ENCODE measurements around the gene PLAGL2. TPM values are rescaled to one million over a fixed set of nuclear protein-coding genes. Genes with fewer than 3 reads are reported as not detected.
A peak's percentile ranks its signal among the peaks of the same experiment; 100 is the strongest.
"Not testable (repeated sequence)": the region's sequence is repeated elsewhere in the genome, so short reads cannot be mapped to it uniquely, and the experiment has no call there.

PLAGL2 gene
- total RNA-seq, 1 donor from 2014 or later = 59.3 TPM

- Mint-ChIP-seq H3K4me3 (ENCODE audit: low read depth) (no peak overlapping the region), H3K27ac (peak overlapping the region; percentile 63), H3K27me3 (no peaks in the 10 kb centered on the region), H3K9me3 (ENCODE audit: low read depth) (no peaks in the 10 kb centered on the region), H3K4me1 (ENCODE audit: low read depth) (peaks cover 38% of the 10 kb centered on the region), H3K36me3 (ENCODE audit: insufficient read depth) (peaks cover 20% of the 10 kb centered on the region)
- DNase-seq (ENCODE audit: low spot score, unreplicated experiment) = no peak
- no peak for TF ChIP-seq CTCF (IDR thresholded peaks at IDR 0.05; ENCODE audit: unreplicated experiment)
These were observed 5.6 kb downstream of the PLAGL2 start for GRCh38 chr20:32201977-32202363.

- Mint-ChIP-seq H3K27ac (no peak overlapping the region), H3K27me3 (no peaks in the 10 kb centered on the region), H3K36me3 (ENCODE audit: insufficient read depth) (peaks cover 21% of the 10 kb centered on the region), H3K9me3 (ENCODE audit: low read depth) (no peaks in the 10 kb centered on the region), H3K4me1 (ENCODE audit: low read depth) (peaks cover 33% of the 10 kb centered on the region), H3K4me3 (ENCODE audit: low read depth) (no peak overlapping the region)
- DNase-seq (ENCODE audit: low spot score, unreplicated experiment) = no peak
- TF ChIP-seq CTCF (IDR thresholded peaks at IDR 0.05; ENCODE audit: unreplicated experiment) = no peak
These were observed 6.1 kb downstream of the PLAGL2 start for GRCh38 chr20:32201296-32201976.

- H3K36me3 Mint-ChIP-seq (ENCODE audit: insufficient read depth) = peaks cover 38% of the 10 kb centered on the region
These were observed 8.5 kb downstream of the PLAGL2 start for GRCh38 chr20:32199006-32199405.

GRCh38 chr20:32197136-32197535, 10.4 kb downstream of the PLAGL2 start:
- Mint-ChIP-seq H3K4me1 (ENCODE audit: low read depth) (peaks cover 10% of the 10 kb centered on the region), H3K36me3 (ENCODE audit: insufficient read depth) (peaks cover 39% of the 10 kb centered on the region)
- not testable (repeated sequence) for H3K4me3 Mint-ChIP-seq (ENCODE audit: low read depth); H3K27ac Mint-ChIP-seq; DNase-seq (ENCODE audit: low spot score, unreplicated experiment); H3K27me3 Mint-ChIP-seq; H3K9me3 Mint-ChIP-seq (ENCODE audit: low read depth)

More at GRCh38 chr20:32199006-32199405, 8.5 kb downstream of the PLAGL2 start:
- peaks cover 12% of the 10 kb centered on the region for H3K4me1 Mint-ChIP-seq (ENCODE audit: low read depth)
- no peak for DNase-seq (ENCODE audit: low spot score, unreplicated experiment)
- no peak for TF ChIP-seq CTCF (IDR thresholded peaks at IDR 0.05; ENCODE audit: unreplicated experiment)
- no peaks in the 10 kb centered on the region for H3K27me3 Mint-ChIP-seq
- H3K9me3 Mint-ChIP-seq (ENCODE audit: low read depth) = no peaks in the 10 kb centered on the region
- peak overlapping the region; percentile 26 for H3K27ac Mint-ChIP-seq
- H3K4me3 Mint-ChIP-seq (ENCODE audit: low read depth) = no peak overlapping the region

- not testable (repeated sequence) for H3K4me3 Mint-ChIP-seq (ENCODE audit: low read depth); H3K27ac Mint-ChIP-seq
These were observed 10.9 kb downstream of the PLAGL2 start for GRCh38 chr20:32196613-32197012.

GRCh38 chr20:32195581-32195980, 12.0 kb downstream of the PLAGL2 start:
- Mint-ChIP-seq H3K4me1 (ENCODE audit: low read depth) (peaks cover 13% of the 10 kb centered on the region), H3K9me3 (ENCODE audit: low read depth) (no peaks in the 10 kb centered on the region), H3K27me3 (no peaks in the 10 kb centered on the region), H3K36me3 (ENCODE audit: insufficient read depth) (peaks cover 33% of the 10 kb centered on the region), H3K4me3 (ENCODE audit: low read depth) (no peak overlapping the region), H3K27ac (no peak overlapping the region)
- DNase-seq (ENCODE audit: low spot score, unreplicated experiment) = no peak
- TF ChIP-seq CTCF (IDR thresholded peaks at IDR 0.05; ENCODE audit: unreplicated experiment) = no peak

More at GRCh38 chr20:32196613-32197012, 10.9 kb downstream of the PLAGL2 start:
- DNase-seq (ENCODE audit: low spot score, unreplicated experiment); H3K27me3 Mint-ChIP-seq; H3K9me3 Mint-ChIP-seq (ENCODE audit: low read depth): not testable (repeated sequence)
- peaks cover 10% of the 10 kb centered on the region for H3K4me1 Mint-ChIP-seq (ENCODE audit: low read depth)
- peaks cover 36% of the 10 kb centered on the region for H3K36me3 Mint-ChIP-seq (ENCODE audit: insufficient read depth)

All from progenitor cell of endocrine pancreas (in vitro differentiated cells).